Retinal pigment epithelial cell (primary cell): Measurements from ENCODE around the gene ANKS1B.

Experiments used
- DNase-seq: peaks from one replicate; pipeline ENCODE4 v3.0.0-alpha.2; 2010; ENCODE audit warnings: low read depth
- H3K4me3 ChIP-seq: 2 replicates; pipeline ENCODE4 v1.5.1; 2011; ENCODE audit warnings: mild to moderate bottlenecking, low read length, control low read depth, moderate library complexity
- TF ChIP-seq, protein P1 (sequence below): conservative IDR thresholded peaks from 2 replicates; pipeline ENCODE4 v1.5.1; 2011; ENCODE audit warnings: low read depth, low read length, control low read depth, inconsistent platforms

The ANKS1B gene

DNA sequence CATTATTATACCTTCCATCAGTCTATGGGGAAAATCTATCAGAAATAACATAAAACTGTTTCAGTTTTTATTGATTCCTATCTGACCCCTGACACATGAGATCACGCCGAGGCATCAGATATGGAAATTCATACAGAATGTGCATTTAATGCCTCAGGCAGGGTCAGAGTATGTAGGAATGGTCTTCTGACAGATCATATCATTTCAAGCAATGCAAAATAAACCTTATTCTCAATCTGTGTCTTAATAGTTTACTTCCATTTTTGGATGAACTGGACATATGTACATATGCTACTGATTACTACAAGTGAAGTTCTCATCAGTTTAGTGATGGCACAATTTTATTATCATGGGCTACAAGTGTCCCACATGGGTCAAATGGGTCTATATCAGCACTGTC, 150.0 kb downstream of the ANKS1B start:
- TF ChIP-seq, protein P1, sequence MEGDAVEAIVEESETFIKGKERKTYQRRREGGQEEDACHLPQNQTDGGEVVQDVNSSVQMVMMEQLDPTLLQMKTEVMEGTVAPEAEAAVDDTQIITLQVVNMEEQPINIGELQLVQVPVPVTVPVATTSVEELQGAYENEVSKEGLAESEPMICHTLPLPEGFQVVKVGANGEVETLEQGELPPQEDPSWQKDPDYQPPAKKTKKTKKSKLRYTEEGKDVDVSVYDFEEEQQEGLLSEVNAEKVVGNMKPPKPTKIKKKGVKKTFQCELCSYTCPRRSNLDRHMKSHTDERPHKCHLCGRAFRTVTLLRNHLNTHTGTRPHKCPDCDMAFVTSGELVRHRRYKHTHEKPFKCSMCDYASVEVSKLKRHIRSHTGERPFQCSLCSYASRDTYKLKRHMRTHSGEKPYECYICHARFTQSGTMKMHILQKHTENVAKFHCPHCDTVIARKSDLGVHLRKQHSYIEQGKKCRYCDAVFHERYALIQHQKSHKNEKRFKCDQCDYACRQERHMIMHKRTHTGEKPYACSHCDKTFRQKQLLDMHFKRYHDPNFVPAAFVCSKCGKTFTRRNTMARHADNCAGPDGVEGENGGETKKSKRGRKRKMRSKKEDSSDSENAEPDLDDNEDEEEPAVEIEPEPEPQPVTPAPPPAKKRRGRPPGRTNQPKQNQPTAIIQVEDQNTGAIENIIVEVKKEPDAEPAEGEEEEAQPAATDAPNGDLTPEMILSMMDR: no peak
- no peak for DNase-seq
- H3K4me3 ChIP-seq: no peak overlapping the region

DNA sequence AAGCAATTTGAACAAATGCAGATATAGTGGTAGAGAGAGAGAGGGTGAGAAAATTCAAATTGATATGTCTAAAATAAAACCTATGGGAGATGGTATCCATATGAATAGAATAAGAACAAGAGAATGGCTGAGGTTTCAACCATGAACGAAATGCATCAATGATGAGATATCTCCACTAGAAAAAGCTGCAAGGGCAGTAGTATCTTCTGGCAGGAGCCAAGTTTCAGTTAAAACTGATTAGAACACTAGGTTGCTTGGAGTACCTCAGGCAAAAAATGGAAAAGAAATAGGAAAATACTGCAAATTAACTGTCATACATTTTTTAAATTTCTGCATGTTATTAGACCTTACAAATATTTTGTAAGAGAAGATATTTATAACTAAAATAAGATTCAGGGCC, 151.3 kb downstream of the ANKS1B start:
- TF ChIP-seq, protein P1: no peak
- no peak overlapping the region for H3K4me3 ChIP-seq
- DNase-seq: no peak

DNA sequence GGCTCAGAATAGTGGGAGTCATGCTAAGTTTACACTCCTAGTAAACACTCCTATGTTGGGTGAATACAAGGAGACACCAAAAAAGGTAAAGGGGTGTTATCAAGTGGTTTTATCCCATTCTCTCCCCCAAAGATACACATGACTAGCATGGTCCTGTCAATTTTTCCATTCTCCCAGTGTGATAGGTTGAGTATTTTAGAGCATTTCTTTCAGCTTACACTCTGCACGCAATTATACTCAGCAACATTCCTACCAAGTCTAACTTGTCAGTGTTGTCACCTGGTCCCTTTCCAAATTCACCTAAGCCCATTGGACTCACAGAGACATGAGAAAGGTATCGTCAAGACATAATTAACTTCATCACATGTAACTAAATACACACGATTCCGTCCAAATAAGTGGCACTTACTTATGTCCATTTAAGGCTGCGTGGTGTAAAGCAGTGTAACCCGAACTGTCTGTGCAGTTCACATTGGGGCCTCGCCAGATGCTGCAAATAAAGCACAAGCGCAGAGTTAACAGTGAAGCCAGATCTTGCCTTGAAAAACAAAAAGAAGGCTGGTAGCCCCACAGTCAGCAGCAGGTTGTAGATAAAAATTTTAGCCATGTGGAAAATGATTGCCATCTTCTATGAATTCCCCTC, 159.7 kb downstream of the ANKS1B start:
- TF ChIP-seq, protein P1: no peak
- no peak for DNase-seq
- no peak overlapping the region for H3K4me3 ChIP-seq

DNA sequence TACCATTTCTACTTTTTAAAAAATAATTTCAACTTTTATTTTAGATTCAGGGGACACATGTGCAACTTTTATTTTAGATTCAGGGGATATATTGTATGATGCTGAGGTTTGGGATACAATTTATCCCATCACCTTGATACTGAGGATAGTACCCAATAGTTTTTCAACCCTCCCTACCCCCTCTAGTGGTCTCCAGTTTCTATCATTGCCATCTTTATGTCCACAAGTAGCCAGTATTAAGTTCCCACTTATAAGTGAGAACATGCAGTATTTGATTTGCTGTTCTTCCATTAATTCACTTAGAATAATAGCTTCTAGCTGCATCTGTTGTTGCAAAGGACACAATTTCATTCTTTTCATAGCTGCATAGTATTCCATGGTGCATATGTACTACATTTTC, 162.5 kb downstream of the ANKS1B start:
- no peak overlapping the region for H3K4me3 ChIP-seq
- DNase-seq: no peak
- TF ChIP-seq, protein P1: peak; percentile 6

DNA sequence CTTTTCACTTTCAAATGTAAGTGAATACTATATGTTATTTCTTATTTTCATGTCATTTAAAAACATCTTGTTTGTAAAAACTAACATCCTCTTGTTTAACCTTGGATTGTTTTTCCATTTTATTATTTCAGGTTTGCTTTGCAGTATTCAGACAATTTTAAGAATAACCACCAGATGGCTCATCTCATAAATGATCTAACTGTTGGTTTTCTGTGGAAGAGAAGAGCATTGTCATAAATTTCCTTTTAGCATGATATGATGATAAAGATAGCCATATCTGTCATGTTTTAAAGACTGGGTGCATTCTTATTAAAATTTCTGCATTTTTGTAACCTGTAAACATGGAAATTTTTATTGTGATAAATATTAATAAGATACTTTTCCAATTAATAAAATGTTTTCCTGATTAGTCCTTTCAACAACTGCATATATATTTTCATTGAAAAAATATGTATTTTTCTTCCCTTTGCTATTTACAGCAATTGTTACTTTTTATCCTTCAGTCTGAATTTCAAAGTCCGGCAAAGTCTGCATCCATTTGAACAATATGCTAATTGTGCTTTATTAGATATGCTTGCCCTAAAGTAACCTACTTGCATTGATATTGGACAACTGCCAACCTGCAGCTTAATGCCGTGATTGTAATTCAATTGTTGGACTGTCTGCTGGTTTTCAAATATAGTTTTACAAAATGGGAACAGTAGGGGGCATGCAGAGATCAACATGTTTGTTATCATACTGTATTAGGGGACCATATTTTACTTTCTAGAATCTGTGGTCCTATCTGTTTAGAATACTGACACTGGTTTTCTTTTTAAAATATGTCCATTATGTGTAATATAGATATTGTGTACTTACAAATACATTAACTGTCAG, 173.8 kb downstream of the ANKS1B start:
- TF ChIP-seq, protein P1: peak; percentile 50
- DNase-seq: peak; percentile 31
- H3K4me3 ChIP-seq: no peak overlapping the region

DNA sequence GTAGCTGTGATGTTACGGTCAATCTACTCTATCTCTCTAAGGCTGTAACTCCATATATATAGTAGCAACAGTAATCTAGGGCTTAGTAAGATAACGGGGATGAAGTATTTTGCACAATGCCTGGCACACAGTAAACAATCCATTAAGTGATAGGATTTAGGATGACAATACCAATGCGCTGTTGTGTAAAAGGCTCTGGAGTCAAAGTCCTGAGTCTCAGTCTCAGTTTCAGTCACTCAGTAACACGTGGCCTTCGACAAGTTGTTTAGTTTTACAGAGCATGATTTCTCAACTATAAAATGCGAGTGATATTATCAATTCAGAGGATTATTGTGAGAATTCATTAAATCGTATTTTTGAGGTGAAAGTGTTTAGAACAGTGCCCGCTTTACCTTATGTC, 174.8 kb downstream of the ANKS1B start:
- DNase-seq: no peak
- H3K4me3 ChIP-seq: no peak overlapping the region
- TF ChIP-seq, protein P1: no peak

DNA sequence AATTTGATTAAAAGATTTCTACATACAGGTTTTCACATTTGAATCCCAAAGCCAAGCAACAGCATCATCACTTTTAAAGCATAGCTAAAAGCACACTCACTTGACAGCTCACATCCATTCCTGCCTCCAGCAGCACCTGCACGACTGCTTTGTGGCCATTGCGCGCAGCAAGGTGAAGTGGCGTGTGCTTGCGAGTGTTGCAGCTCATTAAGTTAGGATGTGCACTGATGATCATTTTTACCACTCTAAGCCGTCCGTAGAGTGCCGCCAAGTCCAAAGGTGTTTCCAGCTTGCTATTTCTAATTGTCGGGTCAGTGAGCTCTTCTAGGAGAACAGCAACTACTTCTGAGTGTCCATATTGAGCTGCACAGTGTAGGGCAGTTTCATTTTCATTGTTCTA, 178.4 kb downstream of the ANKS1B start:
- DNase-seq: no peak
- H3K4me3 ChIP-seq: no peak overlapping the region
- TF ChIP-seq, protein P1: no peak
